Neuronal stem cell (in vitro differentiated cells): ENCODE measurements around the gene SIGMAR1.
"Not testable (repeated sequence)": the region's sequence is repeated elsewhere in the genome, so short reads cannot be mapped to it uniquely, and the experiment has no call there.

Experiments used
- DNase-seq: peaks from one replicate; pipeline ENCODE4 v3.0.0-alpha.2; 2013; ENCODE audit warnings: low spot score
- H2AFZ ChIP-seq: one replicate; pipeline ENCODE4 v1.6.1; 2013; ENCODE audit warnings: mild to moderate bottlenecking, low read length, inconsistent platforms
- H2AK5ac ChIP-seq: 2 replicates; pipeline ENCODE4 v1.6.1; 2013; ENCODE audit warnings: low read depth, mild to moderate bottlenecking, inconsistent platforms, low read length, moderate library complexity, mixed read lengths
- H2BK120ac ChIP-seq: 2 replicates; pipeline ENCODE4 v1.6.1; 2013; ENCODE audit warnings: low read depth, mild to moderate bottlenecking, inconsistent platforms, low read length, moderate library complexity, mixed read lengths
- H2BK12ac ChIP-seq: one replicate; pipeline ENCODE4 v1.6.1; 2013; ENCODE audit warnings: low read length, inconsistent platforms
- H2BK15ac ChIP-seq: 2 replicates; pipeline ENCODE4 v1.6.1; 2013; ENCODE audit warnings: mild to moderate bottlenecking, low read length, inconsistent platforms, mixed read lengths
- H2BK5ac ChIP-seq: one replicate; pipeline ENCODE4 v1.6.1; 2013; ENCODE audit warnings: inconsistent platforms, mild to moderate bottlenecking, low read length, moderate library complexity
- H3K14ac ChIP-seq: one replicate; pipeline ENCODE4 v1.6.1; 2013; ENCODE audit warnings: low read length, inconsistent platforms
- H3K18ac ChIP-seq: 2 replicates; pipeline ENCODE4 v1.6.1; 2013; ENCODE audit warnings: low read length, inconsistent platforms
- H3K23ac ChIP-seq: 2 replicates; pipeline ENCODE4 v1.6.1; 2013; ENCODE audit warnings: low read depth, mild to moderate bottlenecking, mixed read lengths, low read length, inconsistent platforms; ENCODE audit not compliant: poor library complexity
- H3K27ac ChIP-seq: replicated peaks from 3 replicates; pipeline ENCODE4 v1.5.1; 2013; ENCODE audit warnings: low read length, inconsistent platforms
- H3K27me3 ChIP-seq, 3 experiments: 2 replicates each; pipeline ENCODE4 v1.6.1; 2013; ENCODE audit warnings: low read length in 3 of 3, mild to moderate bottlenecking in 2 of 3, inconsistent platforms in 1 of 3, low read depth in 1 of 3, mixed read lengths in 1 of 3, moderate library complexity in 1 of 3; ENCODE audit not compliant: control insufficient read depth in 3 of 3, insufficient read depth in 3 of 3
- H3K36me3 ChIP-seq, 2 donors: replicated peaks in 1 of 2; 2 replicates each; pipeline ENCODE4 v1.6.1; 2013; ENCODE audit warnings: low read length in 2 of 2; ENCODE audit not compliant: control insufficient read depth in 2 of 2, insufficient read depth in 2 of 2
- H3K4ac ChIP-seq: 2 replicates; pipeline ENCODE4 v1.6.1; 2013; ENCODE audit warnings: inconsistent platforms, mild to moderate bottlenecking, low read length, moderate library complexity
- H3K4me1 ChIP-seq, 2 donors: 1 replicate in 1 of 2; 2 replicates in 1 of 2; pipeline ENCODE4 v1.6.1; 2013; ENCODE audit warnings: low read length in 2 of 2, low read depth in 1 of 2; ENCODE audit not compliant: control insufficient read depth in 2 of 2, insufficient read depth in 1 of 2
- H3K4me2 ChIP-seq: one replicate; pipeline ENCODE4 v1.6.1; 2013; ENCODE audit warnings: mild to moderate bottlenecking, low read length, inconsistent platforms; ENCODE audit not compliant: insufficient read depth, poor library complexity, severe bottlenecking
- H3K4me3 ChIP-seq, 2 donors: 2 replicates each; pipeline ENCODE4 v1.5.1; 2013; ENCODE audit warnings: low read length in 2 of 2, mild to moderate bottlenecking in 2 of 2, inconsistent platforms in 1 of 2, moderate library complexity in 1 of 2
- H3K79me1 ChIP-seq: one replicate; pipeline ENCODE4 v1.6.1; 2013; ENCODE audit warnings: low read depth, mild to moderate bottlenecking, inconsistent platforms, low read length, moderate library complexity
- H3K9ac ChIP-seq: one replicate; pipeline ENCODE4 v1.6.1; 2013; ENCODE audit warnings: mild to moderate bottlenecking, low read depth, low read length, inconsistent platforms; ENCODE audit not compliant: poor library complexity
- H3K9me3 ChIP-seq, 2 donors: replicated peaks in 1 of 2; 2 replicates each; pipeline versions ENCODE3 to v1.6.1; 2013; ENCODE audit warnings: low read length in 2 of 2, mild to moderate bottlenecking in 2 of 2, inconsistent platforms in 1 of 2, low read depth in 1 of 2, mixed read lengths in 1 of 2, moderate library complexity in 1 of 2; ENCODE audit not compliant: control insufficient read depth in 2 of 2, insufficient read depth in 1 of 2
- H4K8ac ChIP-seq: one replicate; pipeline ENCODE4 v1.6.1; 2013; ENCODE audit warnings: low read depth, mild to moderate bottlenecking, inconsistent platforms, low read length, moderate library complexity
- H4K91ac ChIP-seq: one replicate; pipeline ENCODE4 v1.6.1; 2013; ENCODE audit warnings: low read length, low read depth, mild to moderate bottlenecking, inconsistent platforms; ENCODE audit not compliant: poor library complexity
- WGBS, 2 donors: extraction: QIAGEN DNeasy Blood & Tissue Kit; methylation state at CpG; one replicate each; pipeline ENCODE4 v1.1.7; 2013; ENCODE audit warnings: missing lambda C conversion rate in 2 of 2, mixed read lengths in 1 of 2; ENCODE audit not compliant: insufficient read length in 2 of 2, insufficient replicate concordance in 1 of 2; ENCODE audit errors: extremely low coverage in 2 of 2; 5-methylcytosine and 5-hydroxymethylcytosine counted together

Gene SIGMAR1

GRCh38 chr9:34642679-34643078 is 5.1 kb upstream of the SIGMAR1 start:
- H3K79me1 ChIP-seq = no peaks in the 10 kb centered on the region
- H3K27ac ChIP-seq = no peak overlapping the region
- WGBS, 2 donors = no CpG with 5 or more reads among the region's 1 CpG

GRCh38 chr9:34639322-34639721 is 1.7 kb upstream of the SIGMAR1 start:
- not testable (repeated sequence) for H2BK120ac ChIP-seq, DNase-seq, H3K9me3 ChIP-seq, H2BK5ac ChIP-seq, H2AFZ ChIP-seq, H3K4me2 ChIP-seq, H3K4me3 ChIP-seq, H3K18ac ChIP-seq, H3K9ac ChIP-seq, H4K91ac ChIP-seq, H4K8ac ChIP-seq, H2AK5ac ChIP-seq, H2BK15ac ChIP-seq, H3K27ac ChIP-seq, H2BK12ac ChIP-seq, H3K14ac ChIP-seq, H3K4ac ChIP-seq, H3K27me3 ChIP-seq, H3K23ac ChIP-seq
- Histone ChIP-seq H3K36me3 (peaks cover 7 to 15% of the 10 kb centered on the region in 2 donors), H3K4me1 (peaks cover 8 to 15% of the 10 kb centered on the region in 2 donors), H3K79me1 (peaks cover 11% of the 10 kb centered on the region)
- no CpG with 5 or more reads among the region's 8 CpGs for WGBS, 2 donors

More at GRCh38 chr9:34642679-34643078, 5.1 kb upstream of the SIGMAR1 start:
- no peak overlapping the region for H2BK120ac ChIP-seq
- H3K4me1 ChIP-seq = peaks cover 12 to 17% of the 10 kb centered on the region in 2 donors
- no peak overlapping the region for H4K91ac ChIP-seq
- no peak for DNase-seq
- no peak overlapping the region for H3K4me2 ChIP-seq
- no peak overlapping the region for H4K8ac ChIP-seq
- no peak overlapping the region for H2AFZ ChIP-seq
- no peak overlapping the region for H3K4ac ChIP-seq
- H2BK15ac ChIP-seq = no peak overlapping the region
- H3K23ac ChIP-seq = no peak overlapping the region
- no peak overlapping the region for H3K4me3 ChIP-seq
- H3K9me3 ChIP-seq = peaks cover 0 to 2% of the 10 kb centered on the region in 2 donors
- no peak overlapping the region for H2BK12ac ChIP-seq
- H2BK5ac ChIP-seq = no peak overlapping the region
- H3K18ac ChIP-seq = no peak overlapping the region
- H3K27me3 ChIP-seq = no peaks in the 10 kb centered on the region
- no peak overlapping the region for H3K9ac ChIP-seq
- no peak overlapping the region for H2AK5ac ChIP-seq
- no peaks in the 10 kb centered on the region for H3K36me3 ChIP-seq
- no peak overlapping the region for H3K14ac ChIP-seq

- H3K23ac ChIP-seq = peak overlapping the region; percentile 97
- H3K4me3 ChIP-seq = peak overlapping the region; percentile 67 to 90
- no peak overlapping the region for H3K4ac ChIP-seq
- peaks cover 7 to 15% of the 10 kb centered on the region in 2 donors for H3K36me3 ChIP-seq
- no peak overlapping the region for H2BK15ac ChIP-seq
- peaks cover 8 to 20% of the 10 kb centered on the region in 2 donors for H3K4me1 ChIP-seq
- H3K9ac ChIP-seq = no peak overlapping the region
- peak overlapping the region; percentile 23 for H3K4me2 ChIP-seq
- peak overlapping the region; percentile 62 for H2BK5ac ChIP-seq
- no peak overlapping the region for H2BK120ac ChIP-seq
- H3K27me3 ChIP-seq = no peaks in the 10 kb centered on the region
- H4K91ac ChIP-seq = peak overlapping the region; percentile 76
- H3K9me3 ChIP-seq = no peaks in the 10 kb centered on the region
- no peak overlapping the region for H4K8ac ChIP-seq
- no peak overlapping the region for H3K18ac ChIP-seq
- WGBS, 2 donors = no CpG with 5 or more reads among the region's 7 CpGs
- no peak for DNase-seq
- H2AK5ac ChIP-seq = no peak overlapping the region
- peak overlapping the region; percentile 100 for H2AFZ ChIP-seq
- peaks cover 11% of the 10 kb centered on the region for H3K79me1 ChIP-seq
- H3K14ac ChIP-seq = no peak overlapping the region
- H2BK12ac ChIP-seq = no peak overlapping the region
- H3K27ac ChIP-seq = no peak overlapping the region
Measured at GRCh38 chr9:34638138-34638445, 505 bp upstream of the SIGMAR1 start.

GRCh38 chr9:34636791-34637355 is 714 bp downstream of the SIGMAR1 start:
- H3K27ac ChIP-seq = no peak overlapping the region

More at GRCh38 chr9:34636791-34637355, 714 bp downstream of the SIGMAR1 start:
- Histone ChIP-seq H3K27me3 (no peaks in the 10 kb centered on the region), H3K14ac (peak overlapping the region; percentile 100), H3K79me1 (peaks cover 11% of the 10 kb centered on the region), H3K4me1 (peaks cover 8 to 24% of the 10 kb centered on the region in 2 donors), H2AK5ac (peak overlapping the region; percentile 98), H2BK12ac (no peak overlapping the region), H3K18ac (peak overlapping the region; percentile 95), H2BK5ac (peak overlapping the region; percentile 62), H3K23ac (peak overlapping the region; percentile 97), H3K9ac (peak overlapping the region; percentile 99), H3K9me3 (no peaks in the 10 kb centered on the region), H3K36me3 (peaks cover 7 to 15% of the 10 kb centered on the region in 2 donors), H2BK120ac (peak overlapping the region; percentile 48), H3K4me2 (peak overlapping the region; percentile 96), H2BK15ac (peak overlapping the region; percentile 92), H4K8ac (no peak overlapping the region), H4K91ac (peak overlapping the region; percentile 94), H3K4ac (peak overlapping the region; percentile 100), H2AFZ (peak overlapping the region; percentile 100), H3K4me3 (peak overlapping the region; percentile 90 to 92)
- DNase-seq = no peak
- WGBS, 2 donors = no CpG with 5 or more reads among the region's 23 CpGs
